Stimulated activated naive CD4-positive, alpha-beta T cell (primary cell): ENCODE measurements around the gene TRPV4.

ENCODE experiments used
- DNase-seq, 6 experiments: peaks; one replicate each; lab custom pipeline; 2025; lab: John Stamatoyannopoulos, UW

TRPV4 gene

DNA sequence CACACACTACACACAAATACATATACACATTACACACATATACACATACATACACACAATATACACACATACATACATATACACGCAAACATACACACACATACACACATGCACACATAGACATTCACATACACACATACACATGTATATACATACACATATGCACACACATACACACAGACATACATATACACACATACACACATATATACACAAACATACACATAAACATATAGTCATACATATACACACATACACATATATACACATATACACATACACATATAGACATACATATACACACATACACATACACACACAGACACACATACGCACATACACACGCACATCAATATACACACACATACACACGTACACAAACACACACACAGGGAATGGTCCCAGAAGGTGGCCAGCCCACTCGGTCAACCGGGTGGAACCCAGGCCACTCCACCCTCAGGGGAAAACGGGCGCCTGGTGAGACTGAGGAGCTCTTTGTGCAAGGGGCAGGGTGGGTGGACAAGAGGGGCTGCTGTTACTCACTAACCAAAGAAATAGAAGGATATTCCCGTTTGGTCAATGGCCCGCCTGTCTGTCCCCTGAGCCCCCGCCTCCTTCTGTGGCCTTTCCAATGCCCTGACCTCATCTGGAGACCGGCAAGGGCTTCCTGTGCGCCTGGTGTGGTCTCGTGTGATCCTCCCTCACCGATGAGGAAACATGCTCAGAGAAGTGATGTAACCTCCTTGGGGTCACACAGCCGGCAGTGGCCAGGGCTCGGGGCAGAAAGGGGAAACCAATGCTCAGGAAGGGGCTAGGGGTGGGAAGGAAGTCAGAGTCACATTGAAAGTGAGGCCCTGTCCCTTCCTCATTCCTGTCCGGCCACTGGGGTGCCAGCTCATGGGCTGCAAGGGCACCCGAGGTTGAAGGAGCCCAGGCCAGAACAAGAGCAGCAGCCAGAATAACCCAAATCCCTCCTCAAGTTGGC lies 5.3 kb downstream of the TRPV4 start:
- no peak for DNase-seq

DNA sequence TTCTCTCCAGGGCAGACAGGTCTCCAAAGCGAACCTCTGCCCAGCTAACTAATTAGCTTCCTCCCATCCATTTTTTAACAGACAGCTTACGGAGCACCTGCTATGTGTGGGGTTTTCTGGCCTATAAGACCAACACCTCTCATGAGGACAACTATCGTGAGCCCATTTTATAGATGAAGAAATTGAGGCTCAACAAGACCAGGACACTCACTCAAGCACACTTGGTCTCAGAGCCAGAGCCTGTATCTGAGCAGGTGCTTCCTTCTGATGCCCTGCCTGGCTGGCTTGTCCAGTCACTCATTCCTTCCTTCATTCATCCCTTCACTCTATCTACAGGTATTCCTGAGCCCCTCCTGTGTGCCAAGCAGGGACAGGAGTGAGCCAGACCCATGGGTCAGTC lies 6.1 kb downstream of the TRPV4 start:
- no peak for DNase-seq

DNA sequence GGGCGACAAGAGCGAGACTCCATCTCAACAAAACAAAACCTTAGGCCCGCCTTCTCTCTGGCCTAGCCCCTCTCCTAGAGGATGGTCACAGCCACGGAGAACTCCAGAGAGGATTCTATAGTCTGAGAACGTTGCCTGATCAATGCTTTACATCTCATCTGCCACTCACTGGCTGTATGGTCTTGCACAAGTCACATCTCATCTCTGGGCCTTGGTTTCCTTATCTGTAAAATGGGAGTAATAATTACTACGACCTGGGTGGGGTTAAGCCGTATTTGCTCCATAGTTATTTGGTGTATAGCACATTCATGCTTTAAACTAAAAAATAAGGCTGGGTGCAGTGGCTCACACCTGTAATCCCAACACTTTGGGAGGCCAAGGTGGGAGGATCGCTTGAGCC lies 8.5 kb downstream of the TRPV4 start:
- no peak for DNase-seq

DNA sequence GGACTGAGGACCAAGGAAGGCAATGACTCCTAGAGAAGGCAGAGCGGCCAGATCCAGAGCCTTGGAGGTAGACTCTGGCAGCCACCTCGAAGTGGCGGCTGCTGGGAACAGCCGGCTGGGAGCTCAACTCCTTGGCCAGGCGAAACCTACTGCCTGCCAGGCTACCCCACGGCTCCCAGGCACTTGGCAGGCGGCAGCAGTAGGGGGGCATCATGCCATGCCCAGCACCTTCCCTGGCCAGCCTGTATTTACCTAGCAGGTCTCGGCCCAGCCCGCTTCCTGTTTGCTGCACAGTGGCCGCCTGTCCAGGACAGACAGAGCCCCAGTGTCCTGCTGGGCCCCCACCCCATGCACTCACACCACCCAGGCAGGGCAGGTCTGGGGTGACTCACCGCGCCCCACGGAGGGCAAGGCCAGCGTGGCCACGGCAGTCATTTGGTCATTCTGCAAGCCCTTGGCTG lies 10.2 kb downstream of the TRPV4 start:
- no peak for DNase-seq

DNA sequence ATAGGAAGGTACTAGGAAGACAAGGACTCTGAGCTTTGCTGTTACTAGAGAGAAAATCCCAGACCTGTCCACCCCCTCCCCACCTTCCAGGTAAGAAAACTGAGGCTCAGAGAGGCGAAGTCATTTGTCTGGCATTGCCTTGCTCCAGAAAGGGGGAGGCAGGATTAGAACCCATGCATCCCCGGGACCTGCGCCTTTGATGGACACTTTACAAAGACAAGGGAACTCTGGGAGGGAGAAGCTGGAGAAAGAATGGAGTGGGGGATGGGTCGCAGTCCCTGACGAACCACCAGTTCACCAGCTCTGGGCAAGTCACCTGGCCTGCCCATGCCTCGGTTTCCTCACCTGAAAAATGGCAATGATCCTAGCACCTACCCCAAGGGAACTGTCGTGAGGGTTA lies 10.8 kb downstream of the TRPV4 start:
- DNase-seq: no peak

DNA sequence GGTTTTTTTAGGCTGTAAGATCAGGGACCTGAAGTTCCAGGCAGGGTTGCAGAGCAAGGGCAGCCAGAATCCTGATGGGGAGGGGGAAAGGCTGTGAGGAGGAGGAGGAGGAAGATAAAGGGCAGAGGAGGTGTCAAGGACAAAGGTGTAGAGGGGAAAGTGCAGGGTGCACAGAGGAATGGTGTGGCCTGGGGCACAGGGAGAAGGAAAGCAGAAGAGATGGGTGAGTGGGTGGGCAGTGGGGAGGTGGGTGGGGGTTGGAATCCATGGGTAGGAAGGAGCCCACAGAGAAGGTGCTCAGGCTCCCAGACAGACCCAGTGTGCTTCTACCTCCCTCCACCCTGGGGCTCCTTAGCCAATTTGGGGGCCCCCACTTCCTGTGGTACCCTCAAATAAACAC lies 11.2 kb downstream of the TRPV4 start:
- DNase-seq: no peak

DNA sequence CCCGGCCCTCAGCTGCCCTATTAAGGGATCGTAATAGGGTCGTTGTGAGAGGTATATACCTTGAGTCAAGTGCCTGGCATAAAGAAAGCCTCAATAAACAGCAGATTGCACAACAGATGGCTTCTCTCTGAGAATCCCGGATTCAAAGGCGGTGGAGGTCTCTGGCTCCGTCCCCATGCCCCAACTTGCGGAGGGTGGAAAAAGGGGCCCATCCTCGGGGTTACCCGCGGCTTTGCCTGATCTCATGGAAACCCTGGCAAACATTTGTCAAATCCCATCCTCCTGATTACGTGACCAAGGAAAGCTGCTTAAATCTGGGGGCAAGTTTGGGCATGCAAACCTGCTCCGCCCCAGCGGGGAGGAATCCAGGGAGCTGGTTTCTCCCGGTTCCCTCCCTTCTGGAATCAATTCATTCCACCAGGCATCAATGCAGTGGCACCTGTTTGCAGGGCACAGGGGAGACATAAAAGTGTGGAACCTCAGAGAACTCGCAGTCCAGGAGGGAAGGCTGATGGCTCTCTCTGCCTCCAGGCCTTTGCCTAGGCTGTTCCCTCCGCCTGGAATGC lies 12.3 kb downstream of the TRPV4 start:
- DNase-seq: no peak

DNA sequence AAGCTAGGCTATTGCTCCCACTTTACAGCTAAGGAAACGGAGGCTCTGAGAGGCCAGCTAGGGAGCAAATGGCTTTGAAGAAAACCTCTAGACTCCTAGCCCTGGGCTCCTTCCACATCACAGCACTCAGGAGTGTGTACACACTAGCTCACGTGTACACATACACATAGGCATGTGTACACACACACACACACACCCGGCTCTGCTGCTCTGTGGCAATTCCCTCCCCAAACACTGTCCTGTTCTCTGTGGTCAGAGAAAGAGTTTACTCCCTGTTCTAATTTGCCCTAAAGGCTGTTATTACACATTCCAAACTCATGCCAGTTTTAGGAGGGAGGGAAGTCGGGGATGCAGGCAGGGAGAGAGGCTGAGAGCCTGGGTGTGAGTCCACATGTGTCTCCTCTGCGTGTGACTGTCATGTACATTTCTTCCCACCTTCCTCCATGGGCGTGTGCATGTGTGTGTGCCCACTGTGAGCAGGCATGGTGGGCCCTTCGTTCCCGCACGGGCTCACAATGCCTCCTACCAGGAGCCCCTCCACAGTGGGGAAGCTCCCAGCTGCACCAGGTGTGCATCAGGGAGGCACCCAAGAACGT lies 14.2 kb downstream of the TRPV4 start:
- no peak for DNase-seq

DNA sequence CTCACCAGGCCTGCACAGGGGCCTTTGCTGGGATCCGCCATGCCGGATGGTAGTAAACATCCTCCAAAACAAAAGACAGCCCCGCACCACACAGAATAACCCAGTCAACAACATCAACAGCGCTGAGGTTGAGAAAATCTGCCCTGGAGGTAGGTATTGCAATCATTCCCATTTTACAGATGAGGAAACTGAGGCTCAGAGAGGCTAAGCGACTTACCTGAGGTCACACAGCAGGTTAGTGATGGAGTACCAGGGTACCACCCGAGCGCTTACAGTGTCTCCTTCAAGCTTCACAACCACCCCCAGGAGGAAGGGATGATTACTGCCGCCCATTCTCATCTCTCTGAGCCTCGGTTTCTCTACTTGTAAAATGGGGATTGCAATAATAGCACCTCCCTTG lies 14.9 kb downstream of the TRPV4 start:
- DNase-seq: no peak

DNA sequence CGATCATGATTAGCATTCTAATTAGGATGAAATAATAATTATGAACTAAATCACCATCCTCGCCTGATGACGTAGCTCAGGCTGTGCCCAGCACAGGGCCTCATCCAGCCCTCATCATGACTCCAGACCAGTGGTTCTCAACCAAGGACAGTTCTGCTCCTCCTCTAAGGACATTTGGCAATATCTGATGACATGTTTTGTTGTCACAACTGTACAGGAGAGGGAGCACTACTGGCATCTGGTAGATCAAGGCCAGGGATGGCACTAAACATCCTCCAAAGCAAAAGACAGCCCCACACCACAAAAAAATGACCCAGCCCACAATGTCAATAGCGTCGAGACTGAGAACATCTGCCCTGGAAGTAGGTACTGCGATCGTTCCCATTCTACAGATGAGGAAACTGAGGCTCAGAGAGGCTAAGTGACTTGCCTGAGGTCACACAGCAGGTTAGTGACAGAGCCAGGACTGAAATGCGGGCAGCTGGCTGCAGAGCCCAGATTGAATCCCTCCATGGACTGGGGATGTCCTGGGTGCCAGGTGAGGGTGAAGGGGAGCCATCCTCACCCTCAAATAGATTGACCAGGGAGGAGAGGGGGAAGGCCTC lies 15.5 kb downstream of the TRPV4 start:
- DNase-seq: no peak

DNA sequence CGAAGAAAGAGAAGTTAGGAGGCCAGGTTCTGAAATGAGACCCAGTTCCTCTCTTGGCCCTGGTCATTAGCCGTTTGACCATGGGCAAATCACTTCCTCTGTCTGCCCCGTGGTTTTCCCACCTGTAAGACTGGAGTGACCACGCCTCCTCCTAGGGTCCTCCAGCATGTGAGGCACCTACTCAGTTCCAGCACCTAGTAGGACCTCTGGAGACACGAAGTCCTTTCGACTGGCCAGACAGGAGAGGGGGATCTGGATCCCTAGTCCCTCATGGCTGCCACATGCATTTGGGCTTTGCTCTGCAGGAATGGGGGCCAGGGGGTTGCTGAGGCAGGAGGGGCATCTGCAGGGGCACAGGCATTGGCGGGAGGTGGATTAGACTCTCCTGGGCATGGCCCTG lies 16.3 kb downstream of the TRPV4 start:
- no peak for DNase-seq

DNA sequence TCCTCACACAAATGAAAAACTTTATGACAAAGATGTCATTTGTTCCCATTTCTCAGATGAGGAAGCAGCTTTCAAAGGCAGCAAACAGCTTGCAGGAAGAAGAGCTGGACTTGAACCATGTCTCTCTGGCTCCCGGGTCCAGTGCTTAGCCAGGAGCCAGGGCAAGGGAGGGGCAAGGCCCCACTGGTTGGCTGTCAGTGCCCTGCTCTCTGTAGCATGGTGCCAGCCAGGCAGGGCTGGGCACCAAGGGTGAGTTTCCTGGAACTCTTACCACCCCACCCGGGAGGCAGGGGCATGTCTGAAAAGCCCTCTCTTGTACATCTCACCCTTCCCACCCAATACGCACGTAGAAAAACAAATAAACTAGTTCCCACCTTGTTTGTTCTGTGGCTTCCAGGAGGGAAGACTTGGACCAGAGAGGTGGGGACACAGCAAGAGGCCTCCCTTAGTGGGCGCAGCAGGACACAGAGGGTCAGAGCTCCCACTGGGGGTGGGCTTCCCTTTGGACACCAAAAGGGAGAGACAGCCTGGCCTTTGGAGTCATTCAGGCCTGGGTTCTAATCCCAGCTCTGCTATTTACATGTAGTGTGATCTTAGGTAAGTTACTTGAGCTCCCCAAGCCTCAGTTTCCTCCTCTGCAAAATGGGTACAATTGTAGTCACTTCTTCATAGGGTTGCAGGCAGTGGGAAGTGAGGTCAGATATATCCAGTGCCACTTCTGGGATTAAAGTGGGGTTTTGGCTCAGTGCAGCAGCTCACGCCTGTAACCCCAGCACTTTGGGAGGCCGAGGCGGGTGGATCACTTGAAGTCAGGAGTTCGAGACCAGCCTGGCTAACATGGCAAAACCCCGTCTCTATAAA lies 17.2 kb downstream of the TRPV4 start:
- no peak for DNase-seq

DNA sequence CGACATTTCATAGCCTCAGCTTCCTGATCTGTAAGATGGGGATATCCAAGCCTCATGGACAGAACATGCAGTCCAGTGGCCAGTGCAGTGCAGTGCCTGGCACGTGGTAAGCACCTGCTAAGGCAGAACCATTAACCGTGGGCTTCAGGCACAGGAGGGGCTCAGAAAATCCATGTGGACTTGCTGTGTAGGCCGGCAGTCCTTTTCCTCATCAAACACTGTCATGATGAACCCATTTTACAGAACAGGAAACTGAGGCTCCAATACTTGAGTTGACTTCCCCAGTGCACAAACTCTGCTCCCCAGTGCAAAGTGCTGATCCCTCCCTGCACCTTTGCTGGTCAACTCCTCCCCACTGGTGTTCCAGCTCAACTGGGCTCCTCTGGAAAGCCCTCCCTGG lies 18.0 kb downstream of the TRPV4 start:
- no peak for DNase-seq

DNA sequence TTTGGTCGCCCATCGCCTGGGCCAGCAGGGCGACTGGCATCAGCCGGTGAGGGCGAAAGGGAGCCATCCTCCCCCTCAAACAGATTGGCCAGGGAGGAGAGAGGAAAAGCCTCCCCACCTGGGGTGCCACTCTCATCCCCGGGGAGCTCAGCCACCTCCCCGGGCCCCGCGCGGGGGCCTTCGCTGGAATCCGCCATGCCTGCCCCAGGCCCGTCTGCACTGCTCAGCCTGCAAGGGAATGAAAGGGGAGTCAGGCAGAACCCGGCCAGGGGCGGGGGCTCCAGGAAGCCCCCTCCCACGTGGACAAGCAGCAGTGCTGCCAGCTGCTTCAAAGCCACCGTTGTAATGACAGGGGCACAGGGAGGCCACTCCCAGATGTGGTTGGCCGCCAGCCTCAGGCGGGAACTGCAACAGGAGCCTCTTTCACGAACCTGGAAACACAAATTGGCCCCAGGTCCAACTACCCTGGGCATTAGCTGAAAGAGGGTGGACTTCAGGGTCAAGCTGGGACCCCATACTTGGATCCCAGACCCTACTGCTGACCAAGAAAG lies 18.5 kb downstream of the TRPV4 start:
- DNase-seq: no peak

DNA sequence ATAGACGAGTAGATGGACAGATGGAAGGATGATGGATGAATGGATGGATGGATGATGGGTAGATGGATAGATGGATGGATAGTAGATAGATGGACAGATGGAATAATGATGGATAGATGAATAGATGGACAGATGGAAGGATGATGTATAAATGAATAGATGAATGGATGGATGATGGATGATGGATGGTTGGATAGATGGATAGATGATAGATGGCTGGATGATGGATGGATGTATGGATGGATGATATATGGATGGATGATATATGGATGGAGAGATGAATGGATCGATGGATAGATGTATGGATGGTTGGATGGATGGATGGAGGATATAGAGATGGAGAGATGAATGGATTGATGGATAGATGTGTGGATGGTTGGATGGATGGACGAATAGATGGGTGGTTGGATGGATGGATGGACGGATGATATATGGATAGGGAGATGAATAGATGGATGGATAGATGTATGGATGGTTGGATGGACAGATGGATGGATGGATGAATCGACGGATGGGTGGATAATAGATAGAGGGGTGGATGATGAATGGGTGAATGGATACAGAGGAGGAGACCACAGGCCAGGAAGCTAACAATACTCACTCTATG lies 19.3 kb downstream of the TRPV4 start:
- no peak for DNase-seq

DNA sequence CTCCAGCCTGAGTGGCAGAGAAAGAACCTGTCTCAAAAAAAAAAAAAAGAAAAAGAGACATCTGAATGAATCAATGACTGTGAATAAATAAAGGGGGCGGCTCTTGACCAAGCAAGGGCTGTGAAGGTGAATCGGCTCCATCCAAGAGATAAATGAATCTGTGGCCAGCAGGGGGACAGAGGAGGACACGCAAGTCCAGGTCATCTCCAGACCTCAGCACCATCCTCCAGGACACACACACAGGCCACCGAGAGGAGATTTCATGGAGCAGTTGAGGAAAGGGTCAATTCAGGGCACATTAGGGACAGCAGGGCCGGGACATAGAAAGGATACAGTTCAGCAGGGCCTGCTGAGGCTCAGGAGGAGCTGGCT lies 21.6 kb downstream of the TRPV4 start:
- no peak for DNase-seq

DNA sequence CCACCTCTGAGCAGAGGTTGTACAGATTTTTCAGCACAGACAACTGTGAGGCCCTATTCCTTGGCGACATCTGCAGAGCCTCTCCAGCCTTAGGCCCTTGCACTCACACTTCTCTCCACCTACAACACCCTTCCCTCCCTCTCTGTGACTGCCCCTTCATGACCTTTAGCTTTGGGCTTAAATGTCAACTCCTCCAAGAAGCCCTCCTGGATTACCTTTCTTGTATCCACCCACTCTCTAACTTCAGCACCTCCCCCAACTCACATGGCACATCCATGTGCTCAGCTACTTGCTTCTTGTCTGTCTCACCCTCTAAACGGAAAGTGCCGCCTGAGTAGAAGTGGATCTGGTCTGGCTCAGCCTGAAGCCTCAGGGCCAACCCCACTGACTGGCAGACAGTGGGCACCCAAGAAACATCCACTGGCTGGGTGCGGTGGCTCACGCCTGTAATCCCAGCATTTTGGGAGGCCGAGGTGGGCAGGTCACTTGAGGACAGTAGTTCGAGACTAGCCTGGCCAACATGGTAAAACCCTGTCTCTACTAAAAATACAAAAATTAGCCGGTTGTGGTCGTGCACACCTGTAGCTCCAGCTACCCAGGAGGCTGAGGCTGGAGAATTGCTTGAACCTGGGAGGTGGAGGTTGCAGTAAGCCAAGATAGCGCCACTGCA lies 22.1 kb downstream of the TRPV4 start:
- DNase-seq: no peak

DNA sequence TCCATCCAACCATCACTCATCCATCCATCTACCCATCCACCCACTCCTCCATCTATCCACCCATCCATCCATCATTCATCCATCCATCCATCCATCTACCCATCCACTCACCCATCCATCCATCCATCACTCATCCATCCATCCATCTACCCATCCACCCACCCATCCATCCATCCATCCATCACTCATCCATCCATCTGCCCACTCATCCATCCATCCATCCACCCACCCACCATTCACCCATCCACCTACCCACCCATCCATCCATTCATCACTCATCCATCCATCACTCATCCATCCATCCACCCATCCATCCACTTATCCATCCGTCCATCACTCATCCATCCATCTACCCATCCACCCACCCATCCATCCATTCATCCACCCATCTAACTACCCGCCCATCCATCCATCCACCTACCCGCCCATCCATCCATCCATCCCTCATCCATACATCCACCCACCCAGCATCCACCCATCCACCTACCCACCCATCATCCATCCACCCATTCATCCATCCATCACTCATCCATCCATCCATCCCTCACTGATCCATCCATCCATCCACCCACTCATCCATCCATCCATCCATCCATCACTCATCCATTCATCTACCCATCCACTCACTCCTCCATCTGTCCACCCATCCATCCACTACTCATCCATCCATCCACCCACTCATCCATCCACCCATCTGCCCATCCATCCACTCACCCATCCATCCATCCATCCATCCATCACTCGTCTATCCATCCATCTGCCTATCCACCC lies 24.1 kb downstream of the TRPV4 start:
- DNase-seq: no peak

DNA sequence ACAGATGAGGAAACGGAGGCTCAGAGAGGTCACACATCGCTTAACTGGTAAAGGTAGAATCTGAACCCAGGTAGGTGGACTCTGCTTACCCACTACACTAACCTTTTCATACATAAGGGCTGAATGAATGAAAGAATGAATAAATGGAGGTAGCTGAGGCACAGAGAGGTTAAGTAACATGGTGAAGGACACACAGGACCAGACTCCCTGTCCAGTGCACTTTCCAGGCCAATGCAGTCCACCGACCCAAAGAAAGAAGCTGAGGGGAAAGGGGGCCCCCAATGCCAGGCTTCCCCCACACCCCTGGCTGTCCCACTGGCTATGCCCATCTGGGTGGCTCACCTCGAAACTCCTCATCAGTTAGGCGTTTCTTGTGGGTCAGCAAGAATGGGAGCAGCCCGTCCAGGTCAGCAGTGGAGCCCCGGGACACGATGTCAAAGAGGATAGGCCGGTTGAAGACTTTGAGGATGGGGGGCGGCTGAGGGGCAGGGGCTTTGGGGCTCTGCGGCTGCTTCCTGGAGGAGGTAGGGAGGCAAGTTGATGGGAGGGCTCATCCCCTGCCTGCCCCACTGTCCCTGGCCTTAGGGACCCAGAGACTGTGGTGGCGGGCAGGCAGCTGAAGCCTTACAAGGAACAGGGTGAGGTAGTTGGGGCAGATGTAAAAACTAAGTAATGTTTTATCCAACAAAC lies 25.1 kb downstream of the TRPV4 start:
- no peak for DNase-seq
